GM19240 (cell line): Measurements from ENCODE around the gene NADSYN1.

Experiments used
- DNase-seq: peaks from one replicate; pipeline ENCODE4 v3.0.0; 2011; ENCODE audit warnings: low spot score; ENCODE audit not compliant: insufficient read length

NADSYN1 gene

GRCh38 chr11:71490731-71491390 lies 37.9 kb downstream of the NADSYN1 start:
- no peak for DNase-seq

GRCh38 chr11:71491531-71491930 lies 38.5 kb downstream of the NADSYN1 start:
- DNase-seq, result no peak

- DNase-seq, result no peak
These were observed 38.9 kb downstream of the NADSYN1 start for GRCh38 chr11:71491940-71492339.

- DNase-seq, result no peak
These were observed 42.6 kb downstream of the NADSYN1 start for GRCh38 chr11:71495286-71496230.

GRCh38 chr11:71496421-71496820 lies 43.4 kb downstream of the NADSYN1 start:
- DNase-seq, result no peak

- no peak for DNase-seq
These were observed 45.1 kb downstream of the NADSYN1 start for GRCh38 chr11:71498091-71498490.

- no peak for DNase-seq
These were observed 46.1 kb downstream of the NADSYN1 start for GRCh38 chr11:71499125-71499524.

GRCh38 chr11:71499546-71499945 lies 46.5 kb downstream of the NADSYN1 start:
- DNase-seq, result no peak

GRCh38 chr11:71500601-71501021 lies 47.6 kb downstream of the NADSYN1 start:
- no peak for DNase-seq

- DNase-seq, result no peak
These were observed 48.3 kb downstream of the NADSYN1 start for GRCh38 chr11:71501071-71501985.

GRCh38 chr11:71502026-71502425 lies 49.0 kb downstream of the NADSYN1 start:
- DNase-seq, result no peak

- DNase-seq, result no peak
These were observed 50.0 kb downstream of the NADSYN1 start for GRCh38 chr11:71502871-71503435.

GRCh38 chr11:71504531-71504930 lies 51.5 kb downstream of the NADSYN1 start:
- DNase-seq, result no peak

- no peak for DNase-seq
These were observed 52.0 kb downstream of the NADSYN1 start for GRCh38 chr11:71505001-71505400.

- DNase-seq, result no peak
These were observed 52.8 kb downstream of the NADSYN1 start for GRCh38 chr11:71505781-71506180.

- DNase-seq, result no peak
These were observed 54.1 kb downstream of the NADSYN1 start for GRCh38 chr11:71507102-71507501.

GRCh38 chr11:71518506-71519471 lies 65.8 kb downstream of the NADSYN1 start:
- DNase-seq, result no peak

GRCh38 chr11:71519546-71519945 lies 66.5 kb downstream of the NADSYN1 start:
- DNase-seq, result no peak

GRCh38 chr11:71525188-71525937 lies 72.4 kb downstream of the NADSYN1 start:
- no peak for DNase-seq
